IMR-90 (cell line): ENCODE results near the gene NEUROG1.

Source experiments
- CTCF ChIP-seq: conservative IDR thresholded peaks from 2 replicates; pipeline ENCODE4 v1.5.1; 2012; ENCODE audit warnings: mild to moderate bottlenecking, low read depth, low read length, improper control_type of control experiment
- FOS ChIP-seq: fragments of 150-350 bp; IDR thresholded peaks from 2 replicates; pipeline ENCODE4 v1.6.1; 2016; ENCODE audit warnings: low read depth, low read length
- MAZ ChIP-seq: IDR thresholded peaks from 2 replicates; pipeline ENCODE4 v1.6.1; 2012; ENCODE audit warnings: low read depth, mild to moderate bottlenecking, low read length, improper control_type of control experiment, moderate library complexity, borderline replicate concordance
- POLR2A ChIP-seq: IDR thresholded peaks from 2 replicates; pipeline ENCODE4 v1.6.1; 2012; ENCODE audit warnings: mild to moderate bottlenecking, low read depth, low read length
- SMC3 ChIP-seq: fragments of 150-350 bp; IDR thresholded peaks from 2 replicates; pipeline ENCODE4 v1.6.1; 2016; ENCODE audit warnings: low read depth, mild to moderate bottlenecking, antibody characterized with exemption, low read length, moderate library complexity

GRCh38 chr5:135547590-135548254, 12.0 kb upstream of the NEUROG1 start:
- TF ChIP-seq CTCF: no peak
- TF ChIP-seq SMC3: no peak
- no peak for TF ChIP-seq POLR2A
- TF ChIP-seq MAZ: no peak
- no peak for TF ChIP-seq FOS
